ENCODE measurements around the gene MCTP2.
"Not testable (repeated sequence)": the region's sequence is repeated elsewhere in the genome, so short reads cannot be mapped to it uniquely, and the experiment has no call there.

MCTP2 gene

DNA sequence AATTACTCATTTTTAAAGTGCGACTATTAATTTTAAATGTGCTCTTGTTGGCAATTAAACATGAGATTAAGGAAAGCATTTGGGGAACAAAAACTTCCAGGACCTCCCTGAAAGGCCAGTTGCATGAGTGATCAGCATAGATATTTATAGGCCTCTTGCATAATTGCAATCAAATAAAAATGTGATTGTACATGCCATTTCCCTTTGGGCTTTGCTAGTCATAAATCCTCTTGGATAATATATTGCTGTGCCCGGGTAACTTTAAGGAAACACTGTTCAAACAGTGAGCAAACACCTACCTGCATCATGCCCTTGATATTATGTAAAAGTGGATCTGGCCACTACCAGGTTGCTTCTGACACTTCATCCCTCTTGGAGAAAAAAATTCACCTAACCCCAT lies 239.1 kb downstream of the MCTP2 start:
- no peak for DNase-seq

- no peak for DNase-seq
Measured at GRCh38 chr15:94476686-94477085, 245.3 kb downstream of the MCTP2 start.

GRCh38 chr15:94477913-94478553 lies 246.7 kb downstream of the MCTP2 start:
- no peak for DNase-seq

GRCh38 chr15:94478763-94479162 lies 247.4 kb downstream of the MCTP2 start:
- DNase-seq: no peak

- no peak for DNase-seq
Measured at GRCh38 chr15:94480289-94480834, 249.0 kb downstream of the MCTP2 start.

DNA sequence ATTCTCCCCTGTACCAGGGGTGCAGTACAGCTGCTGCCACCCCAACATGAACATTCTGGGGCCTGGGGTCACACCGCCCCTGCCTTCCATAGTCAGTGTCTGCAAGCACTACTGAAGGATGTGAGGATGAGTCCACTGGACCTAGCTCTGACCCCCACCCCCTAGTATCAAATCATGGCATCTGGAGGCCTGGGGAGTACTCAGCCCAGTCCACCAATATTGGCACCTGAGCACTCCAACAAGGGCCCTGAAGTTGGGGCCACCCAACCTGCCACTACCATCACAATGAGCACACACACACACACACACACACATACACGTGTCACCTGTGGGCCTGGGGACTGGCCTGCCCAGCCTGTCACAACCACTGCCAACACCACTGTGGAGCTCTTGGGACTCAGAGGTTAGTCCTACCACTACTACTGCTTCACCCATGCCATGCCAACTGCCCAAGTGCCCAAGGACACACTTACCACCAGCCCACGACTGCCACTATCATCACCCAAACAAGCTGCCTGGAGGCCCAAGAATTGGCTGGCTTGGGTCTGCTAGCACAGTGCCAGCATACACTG lies 253.9 kb downstream of the MCTP2 start:
- no peak for DNase-seq

DNA sequence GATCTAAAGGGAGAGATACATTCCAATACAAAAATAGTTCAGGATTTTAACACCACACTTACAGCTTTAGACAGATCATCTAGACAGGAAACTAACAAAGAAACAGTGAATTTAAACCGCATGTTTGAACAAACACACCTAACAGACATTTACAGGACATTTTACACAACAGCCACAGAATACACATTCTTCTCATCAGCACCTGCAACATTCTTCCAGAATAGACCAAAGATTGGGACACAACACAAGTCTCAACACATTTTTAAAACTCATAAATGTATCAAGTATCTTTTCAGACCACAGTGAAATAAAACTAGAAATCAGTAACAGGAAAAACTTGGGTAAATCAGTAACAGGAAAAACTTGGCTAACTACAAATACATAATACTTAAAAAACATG lies 256.3 kb downstream of the MCTP2 start:
- no peak for DNase-seq

GRCh38 chr15:94493176-94493575 lies 261.8 kb downstream of the MCTP2 start:
- DNase-seq: no peak

DNA sequence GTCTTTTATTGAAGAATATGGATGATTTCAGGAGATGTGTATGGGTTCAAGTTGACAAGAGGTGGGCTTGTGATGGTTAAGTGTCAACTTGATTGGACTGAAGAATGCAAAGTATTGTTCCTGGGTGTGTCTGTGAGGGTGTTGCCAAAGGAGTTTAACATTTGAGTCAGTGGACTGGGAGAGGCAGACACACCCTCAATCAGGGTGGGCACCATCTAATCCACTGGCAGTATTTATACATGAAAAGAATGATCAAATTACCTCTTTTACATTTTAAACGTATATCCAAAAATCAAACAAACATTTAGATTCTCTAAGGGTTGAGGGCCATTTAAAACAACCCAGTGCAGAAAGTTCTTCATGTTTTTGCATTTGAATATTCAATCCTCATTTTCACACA lies 262.2 kb downstream of the MCTP2 start:
- not testable (repeated sequence) for DNase-seq

GRCh38 chr15:94494732-94495131 lies 263.4 kb downstream of the MCTP2 start:
- no peak for DNase-seq

DNA sequence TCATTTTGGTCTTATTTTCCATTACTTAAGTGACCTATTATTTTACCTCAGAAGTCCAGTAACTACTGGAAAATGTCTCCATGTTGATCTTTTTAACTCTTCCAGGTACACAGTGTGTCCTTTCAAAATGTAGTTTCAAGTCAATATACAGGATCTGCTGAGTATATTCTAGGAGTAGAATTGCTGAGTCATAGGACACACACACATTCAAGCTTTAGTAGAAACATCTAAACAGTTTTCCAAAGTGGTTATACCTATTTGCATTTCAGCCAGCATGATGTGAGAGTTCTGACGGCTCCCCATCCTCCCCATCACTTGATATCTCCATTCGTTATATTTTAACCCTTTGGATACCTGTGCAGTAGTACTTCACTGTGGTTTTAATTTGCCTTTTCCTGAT lies 271.9 kb downstream of the MCTP2 start:
- no peak for DNase-seq

DNA sequence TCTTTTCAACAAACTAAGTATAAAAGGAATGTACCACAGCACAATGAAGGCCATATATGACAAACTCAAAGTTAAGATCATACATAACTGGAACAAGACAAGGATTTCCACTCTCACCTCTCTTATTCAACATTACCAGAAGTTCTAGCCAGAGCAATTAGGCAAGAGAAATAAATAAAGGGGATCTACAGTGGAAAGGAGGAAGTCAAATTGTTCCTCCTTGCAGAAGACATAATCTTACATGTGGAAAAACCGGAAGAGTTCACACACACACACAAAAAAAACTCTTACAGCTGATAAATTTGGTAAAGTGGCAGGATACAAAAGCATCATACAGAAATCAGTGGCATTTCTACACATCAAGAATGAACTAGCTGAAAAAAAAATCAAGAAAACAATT lies 277.9 kb downstream of the MCTP2 start:
- no peak for DNase-seq

GRCh38 chr15:94522125-94522524 lies 290.8 kb downstream of the MCTP2 start:
- no peak for DNase-seq

- no peak for DNase-seq
Measured at GRCh38 chr15:94523873-94524272, 292.5 kb downstream of the MCTP2 start.

DNA sequence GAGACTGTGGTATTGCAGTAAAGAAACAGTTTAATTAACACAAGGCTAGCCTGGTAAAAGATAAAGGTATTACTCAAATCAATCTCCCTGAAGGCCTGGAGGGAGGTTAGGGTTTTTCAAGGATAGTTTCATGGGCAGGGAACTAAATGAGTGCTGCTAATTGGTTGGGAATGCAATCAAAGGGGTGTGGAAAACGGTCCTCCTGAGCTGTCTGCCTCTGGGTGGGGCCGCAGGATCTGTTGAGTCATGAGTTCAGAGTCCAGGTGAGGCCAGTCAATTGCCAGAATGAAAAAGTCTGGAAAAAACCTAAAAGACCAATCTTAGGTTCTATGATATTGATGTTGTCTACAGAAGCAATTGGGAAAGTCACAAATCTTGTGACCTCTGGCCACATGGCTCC lies 293.2 kb downstream of the MCTP2 start:
- no peak for DNase-seq

DNA sequence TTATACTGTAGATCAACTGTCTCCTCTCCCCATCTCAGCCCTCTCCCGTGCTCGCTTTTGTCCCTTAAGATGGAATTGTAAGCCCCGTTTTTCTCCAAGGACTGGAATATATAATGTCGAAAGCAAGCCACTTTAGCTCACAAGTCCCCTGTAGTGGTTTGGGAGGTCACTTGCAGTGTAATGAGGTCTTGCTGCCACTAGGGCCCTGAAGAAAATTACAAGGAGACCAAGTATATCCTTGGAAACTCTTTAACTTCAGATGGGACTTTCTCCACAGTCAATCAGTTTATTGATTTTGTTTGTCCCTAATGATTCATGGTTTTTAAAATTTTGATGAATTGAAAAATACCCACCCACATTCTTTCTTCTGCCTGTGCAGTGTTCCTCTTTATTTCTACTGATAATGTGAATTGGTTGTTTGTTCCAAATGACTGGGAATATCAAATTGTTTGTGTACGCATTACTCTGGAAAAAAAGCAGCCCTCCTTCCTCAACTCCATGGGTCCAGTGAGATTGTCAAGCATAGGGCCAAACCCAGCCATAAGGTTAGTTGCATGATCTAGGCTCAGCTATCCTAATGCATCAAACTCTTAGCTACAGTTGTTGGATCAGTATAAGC lies 294.8 kb downstream of the MCTP2 start:
- no peak for DNase-seq

- DNase-seq: no peak
Measured at GRCh38 chr15:94532226-94532625, 300.9 kb downstream of the MCTP2 start.
